Measurements from ENCODE around the gene CARD19. TPM values are rescaled to one million over a fixed set of nuclear protein-coding genes. Genes with fewer than 3 reads are reported as not detected.
"Not testable (repeated sequence)": the region's sequence is repeated elsewhere in the genome, so short reads cannot be mapped to it uniquely, and the experiment has no call there.

The CARD19 gene
- total RNA-seq, 1 experiment from 2014 or later, result 84.8 TPM

- DNase-seq (ENCODE audit: low read depth), result no peak
Observed at GRCh38 chr9:93130861-93131481, 35.0 kb downstream of the CARD19 start.

GRCh38 chr9:93131599-93132286, 35.7 kb downstream of the CARD19 start:
- DNase-seq (ENCODE audit: low read depth), result no peak

- DNase-seq (ENCODE audit: low read depth), result peak; percentile 25
Observed at GRCh38 chr9:93132287-93132927, 36.4 kb downstream of the CARD19 start.

GRCh38 chr9:93132946-93133680, 37.1 kb downstream of the CARD19 start:
- DNase-seq (ENCODE audit: low read depth), result no peak

- peak; percentile 60 for DNase-seq (ENCODE audit: low read depth)
Observed at GRCh38 chr9:93133681-93134014, 37.6 kb downstream of the CARD19 start.

GRCh38 chr9:93134015-93134739, 38.2 kb downstream of the CARD19 start, which contains the start of gene NINJ1:
NINJ1 (minus strand) TSS chr9:93134251; CDS start chr9:93134217, 34 bp downstream.
- DNase-seq (ENCODE audit: low read depth), result peak; percentile 42

GRCh38 chr9:93134740-93135444, 38.9 kb downstream of the CARD19 start:
- no peak for DNase-seq (ENCODE audit: low read depth)

GRCh38 chr9:93136011-93136440, 40.0 kb downstream of the CARD19 start:
- DNase-seq (ENCODE audit: low read depth), result peak; percentile 66

- no peak for DNase-seq (ENCODE audit: low read depth)
Observed at GRCh38 chr9:93137362-93137761, 41.3 kb downstream of the CARD19 start.

- DNase-seq (ENCODE audit: low read depth), result no peak
Observed at GRCh38 chr9:93138171-93138764, 42.3 kb downstream of the CARD19 start.

- no peak for DNase-seq (ENCODE audit: low read depth)
Observed at GRCh38 chr9:93139365-93140182, 43.6 kb downstream of the CARD19 start.

- no peak for DNase-seq (ENCODE audit: low read depth)
Observed at GRCh38 chr9:93141771-93142483, 45.9 kb downstream of the CARD19 start.

- DNase-seq (ENCODE audit: low read depth), result no peak
Observed at GRCh38 chr9:93143830-93144530, 48.0 kb downstream of the CARD19 start.

- not testable (repeated sequence) for DNase-seq (ENCODE audit: low read depth)
Observed at GRCh38 chr9:93146696-93147095, 50.7 kb downstream of the CARD19 start.

- DNase-seq (ENCODE audit: low read depth), result no peak
Observed at GRCh38 chr9:93147632-93148031, 51.6 kb downstream of the CARD19 start.

- DNase-seq (ENCODE audit: low read depth), result no peak
Observed at GRCh38 chr9:93148721-93149120, 52.7 kb downstream of the CARD19 start.

GRCh38 chr9:93149361-93149760, 53.3 kb downstream of the CARD19 start:
- DNase-seq (ENCODE audit: low read depth), result peak; percentile 29
